Measurements from ENCODE around the gene FGF7.
"Not testable (repeated sequence)": the region's sequence is repeated elsewhere in the genome, so short reads cannot be mapped to it uniquely, and the experiment has no call there.

FGF7 gene

GRCh38 chr15:49423021-49423420 is at the start of gene FGF7:
TSS of gene FGF7 (plus strand) at chr15:49423242. CDS start at chr15:49424298, 1,056 bp downstream.
- H3K4me3 ChIP-seq (ENCODE audit: low read length): no peak within 1 kb of the TSS
- TF ChIP-seq CTCF (conservative IDR thresholded peaks at IDR 0.05; ENCODE audit: low read depth, low read length): peak; percentile 15
- peak; percentile 27 for DNase-seq (ENCODE audit: low read depth)

GRCh38 chr15:49379996-49380395 is 43.0 kb upstream of the FGF7 start:
- no peak overlapping the region for H3K4me3 ChIP-seq (ENCODE audit: low read length)
- DNase-seq (ENCODE audit: low read depth): no peak
- TF ChIP-seq CTCF (conservative IDR thresholded peaks at IDR 0.05; ENCODE audit: low read depth, low read length): no peak

- no peak overlapping the region for H3K4me3 ChIP-seq (ENCODE audit: low read length)
- no peak for TF ChIP-seq CTCF (conservative IDR thresholded peaks at IDR 0.05; ENCODE audit: low read depth, low read length)
- no peak for DNase-seq (ENCODE audit: low read depth)
Observed at GRCh38 chr15:49380912-49381311, 42.1 kb upstream of the FGF7 start.

GRCh38 chr15:49382394-49382793 is 40.6 kb upstream of the FGF7 start:
- TF ChIP-seq CTCF (conservative IDR thresholded peaks at IDR 0.05; ENCODE audit: low read depth, low read length): no peak
- DNase-seq (ENCODE audit: low read depth): no peak
- no peak overlapping the region for H3K4me3 ChIP-seq (ENCODE audit: low read length)

- DNase-seq (ENCODE audit: low read depth): no peak
- H3K4me3 ChIP-seq (ENCODE audit: low read length): no peak overlapping the region
- no peak for TF ChIP-seq CTCF (conservative IDR thresholded peaks at IDR 0.05; ENCODE audit: low read depth, low read length)
Observed at GRCh38 chr15:49383266-49383665, 39.8 kb upstream of the FGF7 start.

GRCh38 chr15:49387471-49387870 is 35.6 kb upstream of the FGF7 start:
- no peak for DNase-seq (ENCODE audit: low read depth)
- no peak for TF ChIP-seq CTCF (conservative IDR thresholded peaks at IDR 0.05; ENCODE audit: low read depth, low read length)
- H3K4me3 ChIP-seq (ENCODE audit: low read length): no peak overlapping the region

GRCh38 chr15:49402515-49403296 is 20.3 kb upstream of the FGF7 start:
- not testable (repeated sequence) for DNase-seq (ENCODE audit: low read depth); H3K4me3 ChIP-seq (ENCODE audit: low read length)

All from retinal pigment epithelial cell (primary cell).